ENCODE measurements around the gene CACTIN. TPM values are rescaled to one million over a fixed set of nuclear protein-coding genes. Genes with fewer than 3 reads are reported as not detected.

The CACTIN gene
- total RNA-seq, 1 donor from 2014 or later: 38.9 TPM

- H3K4me3 ChIP-seq (ENCODE audit: low read depth, low read length): no peak overlapping the region
- no peak for DNase-seq (ENCODE audit: low read depth)
- TF ChIP-seq CTCF (conservative IDR thresholded peaks at IDR 0.05; ENCODE audit: low read depth, low read length): no peak
Measured at GRCh38 chr19:3612330-3612729, 14.3 kb downstream of the CACTIN start.

GRCh38 chr19:3611841-3612240 lies 14.7 kb downstream of the CACTIN start:
- TF ChIP-seq CTCF (conservative IDR thresholded peaks at IDR 0.05; ENCODE audit: low read depth, low read length): no peak
- H3K4me3 ChIP-seq (ENCODE audit: low read depth, low read length): no peak overlapping the region
- no peak for DNase-seq (ENCODE audit: low read depth)

GRCh38 chr19:3610745-3611717 lies 15.6 kb downstream of the CACTIN start:
- no peak for TF ChIP-seq CTCF (conservative IDR thresholded peaks at IDR 0.05; ENCODE audit: low read depth, low read length)
- no peak for DNase-seq (ENCODE audit: low read depth)
- H3K4me3 ChIP-seq (ENCODE audit: low read depth, low read length): no peak overlapping the region

- no peak for DNase-seq (ENCODE audit: low read depth)
- H3K4me3 ChIP-seq (ENCODE audit: low read depth, low read length): no peak overlapping the region
- no peak for TF ChIP-seq CTCF (conservative IDR thresholded peaks at IDR 0.05; ENCODE audit: low read depth, low read length)
Measured at GRCh38 chr19:3609779-3610719, 16.5 kb downstream of the CACTIN start.

- TF ChIP-seq CTCF (conservative IDR thresholded peaks at IDR 0.05; ENCODE audit: low read depth, low read length): no peak
- no peak for DNase-seq (ENCODE audit: low read depth)
- H3K4me3 ChIP-seq (ENCODE audit: low read depth, low read length): no peak overlapping the region
Measured at GRCh38 chr19:3608750-3609322, 17.8 kb downstream of the CACTIN start.

- no peak for DNase-seq (ENCODE audit: low read depth)
- no peak overlapping the region for H3K4me3 ChIP-seq (ENCODE audit: low read depth, low read length)
- TF ChIP-seq CTCF (conservative IDR thresholded peaks at IDR 0.05; ENCODE audit: low read depth, low read length): no peak
Measured at GRCh38 chr19:3608079-3608641, 18.4 kb downstream of the CACTIN start.

Measured in epithelial cell of proximal tubule (primary cell).